ENCODE data around the gene COQ4. TPM values are rescaled to one million over a fixed set of nuclear protein-coding genes. Genes with fewer than 3 reads are reported as not detected.

COQ4 gene
- total and polyA plus RNA-seq, 4 donors: 12.8 to 53.3 (median 33.8) TPM

GRCh38 chr9:128382261-128382660 lies 59.6 kb downstream of the COQ4 start:
- DNase-seq (ENCODE audit: low spot score): no peak
- Histone ChIP-seq H3K27ac (ENCODE audit: low read depth in 1 of 2, low read length in 2 of 2) (no peak overlapping the region), H3K36me3 (ENCODE audit: control insufficient read depth in 4 of 4, insufficient read depth in 3 of 4, low read depth in 1 of 4, low read length in 3 of 4) (peaks cover 6 to 38% (median 15%) of the 10 kb centered on the region in 4 donors), H3K4me3 (ENCODE audit: low read depth in 1 of 3, low read length in 3 of 3) (no peak overlapping the region), H3K9me3 (ENCODE audit: control insufficient read depth in 4 of 4, low read length in 3 of 4) (no peaks in the 10 kb centered on the region), H3K4me1 (ENCODE audit: control insufficient read depth in 4 of 4, insufficient read depth in 4 of 4, low read length in 3 of 4) (no peaks in the 10 kb centered on the region), H3K27me3 (ENCODE audit: control insufficient read depth in 4 of 4, insufficient read depth in 4 of 4, low read length in 3 of 4) (no peaks in the 10 kb centered on the region), H3K9ac (ENCODE audit: low read depth in 1 of 2, low read length in 2 of 2) (no peak overlapping the region)
- WGBS: 89% methylated on average over 6 of the region's 6 CpGs
- TF ChIP-seq FOXA2 (IDR thresholded peaks at IDR 0.05) (no peak), HNF4G (IDR thresholded peaks at IDR 0.05) (no peak), GABPA (IDR thresholded peaks at IDR 0.05 in 1 of 2, conservative IDR thresholded peaks at IDR 0.05 in 1 of 2) (no peak), TAF1 (conservative IDR thresholded peaks at IDR 0.05) (no peak), HNF4A (conservative IDR thresholded peaks at IDR 0.05) (no peak), JUND (IDR thresholded peaks at IDR 0.05) (no peak), MAX (IDR thresholded peaks at IDR 0.05) (no peak), EGR1 (IDR thresholded peaks at IDR 0.05; ENCODE audit: low read depth in 2 of 2) (no peak), RAD21 (IDR thresholded peaks at IDR 0.05) (no peak), SP1 (IDR thresholded peaks at IDR 0.05) (no peak), ZBTB33 (IDR thresholded peaks at IDR 0.05) (no peak)

- DNase-seq (ENCODE audit: low spot score): no peak
- H3K9ac ChIP-seq (ENCODE audit: low read depth in 1 of 2, low read length in 2 of 2): no peak overlapping the region
- H3K27me3 ChIP-seq (ENCODE audit: control insufficient read depth in 4 of 4, insufficient read depth in 4 of 4, low read length in 3 of 4): no peaks in the 10 kb centered on the region
- no peak overlapping the region for H3K4me3 ChIP-seq (ENCODE audit: low read depth in 1 of 3, low read length in 3 of 3)
- H3K4me1 ChIP-seq (ENCODE audit: control insufficient read depth in 4 of 4, insufficient read depth in 4 of 4, low read length in 3 of 4): no peaks in the 10 kb centered on the region
- 94% methylated on average over 9 of the region's 9 CpGs for WGBS
- H3K27ac ChIP-seq (ENCODE audit: low read depth in 1 of 2, low read length in 2 of 2): no peak overlapping the region
- peaks cover 6 to 44% (median 20%) of the 10 kb centered on the region in 4 donors for H3K36me3 ChIP-seq (ENCODE audit: control insufficient read depth in 4 of 4, insufficient read depth in 3 of 4, low read depth in 1 of 4, low read length in 3 of 4)
- no peaks in the 10 kb centered on the region for H3K9me3 ChIP-seq (ENCODE audit: control insufficient read depth in 4 of 4, low read length in 3 of 4)
- TF ChIP-seq HNF4A (conservative IDR thresholded peaks at IDR 0.05) (no peak), ZBTB33 (IDR thresholded peaks at IDR 0.05) (no peak), REST (IDR thresholded peaks at IDR 0.05) (no peak), JUND (IDR thresholded peaks at IDR 0.05) (no peak), YY1 (IDR thresholded peaks at IDR 0.05) (no peak), TAF1 (conservative IDR thresholded peaks at IDR 0.05) (no peak), FOXA1 (IDR thresholded peaks at IDR 0.05) (no peak), GABPA (IDR thresholded peaks at IDR 0.05 in 1 of 2, conservative IDR thresholded peaks at IDR 0.05 in 1 of 2) (no peak), CTCF (IDR thresholded peaks at IDR 0.05; ENCODE audit: low read depth, low read length, missing input control) (no peak)
Measured at GRCh38 chr9:128383007-128383753, 60.5 kb downstream of the COQ4 start.
